B cell (primary cell): ENCODE results near the gene PPP1R13B.

Experiments used
- EZH2 ChIP-seq: IDR thresholded peaks from 2 replicates; pipeline ENCODE4 v1.6.1; 2012; ENCODE audit warnings: borderline replicate concordance, low read depth, mild to moderate bottlenecking, moderate library complexity, low read length; ENCODE audit not compliant: insufficient read depth, poor library complexity, severe bottlenecking
- TF ChIP-seq, protein P1 (sequence below): fragments of 200-600 bp; IDR thresholded peaks from one replicate; pipeline ENCODE4 v1.8.0; 2022; ENCODE audit warnings: antibody characterized with exemption, mild to moderate bottlenecking

DNA sequence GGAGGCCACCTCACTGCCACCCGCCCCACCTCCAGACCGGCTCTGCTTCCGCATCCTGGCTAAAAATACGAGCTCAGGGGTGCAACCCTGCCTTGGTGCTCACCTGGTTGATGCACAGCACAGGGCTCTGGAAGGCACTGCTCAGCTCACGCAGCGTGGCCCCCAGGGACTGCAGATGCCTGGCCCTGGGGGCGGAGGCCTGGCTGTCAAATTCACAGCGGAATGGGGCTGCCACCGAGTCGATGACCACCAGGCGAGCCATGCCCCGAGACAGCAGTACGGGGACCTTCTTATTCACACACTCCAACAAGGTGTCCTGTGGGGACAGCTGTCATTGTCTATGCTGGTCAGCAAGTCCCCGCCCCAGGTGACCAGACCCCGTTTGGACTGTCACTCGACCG, 148.1 kb downstream of the PPP1R13B start:
- TF ChIP-seq, protein P1, sequence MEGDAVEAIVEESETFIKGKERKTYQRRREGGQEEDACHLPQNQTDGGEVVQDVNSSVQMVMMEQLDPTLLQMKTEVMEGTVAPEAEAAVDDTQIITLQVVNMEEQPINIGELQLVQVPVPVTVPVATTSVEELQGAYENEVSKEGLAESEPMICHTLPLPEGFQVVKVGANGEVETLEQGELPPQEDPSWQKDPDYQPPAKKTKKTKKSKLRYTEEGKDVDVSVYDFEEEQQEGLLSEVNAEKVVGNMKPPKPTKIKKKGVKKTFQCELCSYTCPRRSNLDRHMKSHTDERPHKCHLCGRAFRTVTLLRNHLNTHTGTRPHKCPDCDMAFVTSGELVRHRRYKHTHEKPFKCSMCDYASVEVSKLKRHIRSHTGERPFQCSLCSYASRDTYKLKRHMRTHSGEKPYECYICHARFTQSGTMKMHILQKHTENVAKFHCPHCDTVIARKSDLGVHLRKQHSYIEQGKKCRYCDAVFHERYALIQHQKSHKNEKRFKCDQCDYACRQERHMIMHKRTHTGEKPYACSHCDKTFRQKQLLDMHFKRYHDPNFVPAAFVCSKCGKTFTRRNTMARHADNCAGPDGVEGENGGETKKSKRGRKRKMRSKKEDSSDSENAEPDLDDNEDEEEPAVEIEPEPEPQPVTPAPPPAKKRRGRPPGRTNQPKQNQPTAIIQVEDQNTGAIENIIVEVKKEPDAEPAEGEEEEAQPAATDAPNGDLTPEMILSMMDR: no peak
- TF ChIP-seq EZH2: no peak
